Endometrial microvascular endothelial cells (primary cell): ENCODE measurements around the gene SPATS2. TPM values are rescaled to one million over a fixed set of nuclear protein-coding genes. Genes with fewer than 3 reads are reported as not detected.

Experiments
- in situ Hi-C: cut with HindIII; loops from 2 replicates; pipeline ENCODE4 v1.10.0; 2017; ENCODE audit warnings: low sequenced_read_pairs, low pct_unique_long_range_greater_than_20kb; ENCODE audit errors: inconsistent ontology term
- total RNA-seq: library from RNA; depleted of rRNA; stranded (reverse); fragments of >200 nt; gene quantifications from one replicate; pipeline ENCODE4 v1.2.3, GENCODE V29; 2015; ENCODE audit errors: inconsistent ontology term

SPATS2 gene
- total RNA-seq, 1 donor from 2014 or later = 65.6 TPM

DNA sequence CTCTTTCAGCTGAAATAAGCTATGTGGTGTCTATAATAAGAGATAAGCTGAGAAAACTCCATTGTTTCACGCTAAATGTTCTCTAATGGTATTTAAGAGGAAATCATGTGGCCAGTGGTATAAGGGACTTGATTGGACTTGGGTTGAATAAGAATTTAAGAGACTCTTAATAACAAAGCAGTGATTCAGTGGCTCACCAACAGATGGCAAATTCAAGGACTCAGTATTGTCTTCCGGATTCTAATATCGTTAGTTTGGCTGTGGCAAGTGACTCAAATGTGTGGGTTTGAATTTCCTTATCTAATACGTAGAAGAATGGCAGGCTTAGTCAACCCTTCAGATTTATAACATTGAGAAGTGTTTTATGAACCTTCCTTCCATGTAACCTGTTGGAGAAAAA is 122.5 kb downstream of the SPATS2 start:
- in situ Hi-C loops = no loop called here

DNA sequence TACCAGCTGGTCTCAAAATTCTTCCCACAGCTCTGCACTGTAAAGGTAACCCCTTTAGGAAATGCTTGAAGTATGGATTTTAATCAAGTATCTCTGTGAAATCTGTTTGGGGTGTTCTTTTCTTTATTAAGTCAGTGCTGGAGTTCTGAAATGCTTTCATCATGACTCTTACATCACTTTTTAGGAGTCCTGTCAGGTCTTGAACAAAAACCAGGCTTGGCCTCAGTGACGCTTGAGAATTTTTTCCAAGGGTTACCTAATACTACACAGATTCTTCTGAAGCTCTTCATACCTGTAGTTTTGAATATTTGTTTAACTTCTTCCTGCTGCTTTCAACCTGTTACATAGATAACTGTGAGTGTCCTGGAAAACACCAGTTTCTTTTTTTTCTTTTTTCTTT is 124.6 kb downstream of the SPATS2 start:
- in situ Hi-C loops = no loop called here

DNA sequence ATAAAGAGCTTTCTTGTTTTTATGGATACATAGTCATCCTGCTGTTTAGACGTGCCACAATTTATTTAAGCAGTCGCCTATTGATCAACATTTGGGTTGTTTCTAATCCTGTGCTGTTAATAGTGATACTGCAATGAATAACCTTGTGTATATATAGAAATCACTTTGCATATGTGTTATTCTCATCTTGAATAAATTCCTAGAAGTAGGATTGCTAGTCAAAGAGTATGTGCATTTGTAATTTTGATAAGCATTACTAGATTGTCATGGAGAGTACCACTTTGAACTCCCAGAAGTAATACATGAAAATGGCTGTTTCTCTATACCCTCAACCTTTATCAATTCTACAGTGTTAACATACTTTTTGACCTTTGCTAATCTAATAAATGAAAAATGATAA is 126.6 kb downstream of the SPATS2 start:
- in situ Hi-C loops = no loop called here

DNA sequence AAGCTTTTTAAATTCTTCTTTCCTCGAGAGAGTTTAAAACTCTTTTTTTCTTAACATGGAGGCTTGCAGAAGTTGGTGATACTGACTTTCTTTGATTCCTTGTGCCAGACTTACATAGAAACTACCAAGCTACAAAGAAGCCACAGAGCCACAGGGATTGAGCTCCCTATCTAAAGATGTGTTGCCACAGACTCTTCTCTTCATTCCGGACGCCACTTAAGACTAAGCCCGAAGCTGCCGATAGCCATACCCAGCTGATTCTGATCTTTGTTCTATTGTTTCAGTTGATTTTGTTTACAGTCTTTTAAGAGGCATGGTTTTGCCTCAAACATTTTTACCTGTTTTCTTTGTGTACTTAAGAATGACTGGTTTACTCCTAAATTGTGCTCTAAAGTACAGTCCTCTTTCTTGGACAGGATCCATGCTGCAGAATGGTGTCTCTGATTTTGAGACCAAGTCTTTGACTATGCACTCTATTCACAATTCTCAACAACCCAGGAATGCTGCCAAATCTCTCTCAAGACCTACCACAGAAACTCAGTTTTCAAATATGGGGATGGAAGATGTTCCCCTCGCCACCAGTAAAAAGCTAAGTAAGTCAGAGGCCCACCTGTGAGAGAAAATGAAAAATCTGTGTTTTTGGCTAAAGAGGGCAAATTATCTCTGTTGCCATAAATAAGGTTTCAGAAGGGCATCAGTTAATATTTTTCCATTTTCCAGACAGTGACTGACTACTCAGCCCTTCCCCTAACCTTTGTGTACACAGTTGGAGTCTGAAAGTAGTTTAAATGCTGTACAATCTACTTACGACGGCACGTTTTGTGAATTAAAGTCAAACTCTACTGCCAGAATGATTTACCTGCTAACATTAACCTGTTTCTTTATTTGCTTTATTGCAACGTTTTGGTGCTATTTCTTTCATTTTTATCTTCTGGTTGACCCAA is 129.4 kb downstream of the SPATS2 start:
- in situ Hi-C loops = no loop called here

DNA sequence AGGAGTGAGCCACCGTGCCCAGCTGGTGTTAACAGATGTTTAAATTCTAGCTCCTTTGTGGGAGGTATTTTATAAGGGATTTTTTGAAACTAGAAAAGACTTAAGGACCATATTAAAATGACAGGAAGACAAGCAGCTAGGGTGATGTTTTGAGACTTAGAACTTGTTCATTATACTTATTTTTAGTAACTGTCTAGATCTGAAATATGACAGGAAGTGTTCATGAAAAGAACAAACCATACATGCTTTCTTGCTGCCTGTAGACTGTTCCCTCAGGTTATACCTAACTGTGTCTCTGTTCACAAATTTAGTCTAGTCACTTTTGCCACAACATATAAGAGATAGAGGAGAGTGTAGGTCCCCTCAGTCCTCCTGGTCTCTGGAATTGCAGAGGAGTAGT is 134.6 kb downstream of the SPATS2 start:
- in situ Hi-C loops = no loop called here

DNA sequence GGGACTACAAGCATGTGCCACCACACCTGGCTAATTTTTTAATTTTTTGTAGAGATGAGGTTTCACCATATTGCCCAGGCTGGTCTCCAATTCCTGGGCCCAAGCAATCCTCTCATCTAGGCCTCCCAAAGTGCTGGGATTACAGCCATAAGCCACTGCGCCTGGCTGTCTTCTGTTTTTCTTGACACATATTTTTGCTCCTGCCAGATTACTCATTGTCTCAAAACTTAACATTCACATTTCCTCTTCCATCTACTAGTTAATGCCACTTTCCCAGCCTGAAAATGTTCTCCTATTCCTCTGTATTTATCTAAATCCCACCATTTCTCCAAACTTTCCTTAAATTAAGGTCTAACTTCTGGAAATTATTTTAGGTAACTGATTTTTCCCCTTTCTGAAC is 135.3 kb downstream of the SPATS2 start:
- in situ Hi-C loops = no loop called here

DNA sequence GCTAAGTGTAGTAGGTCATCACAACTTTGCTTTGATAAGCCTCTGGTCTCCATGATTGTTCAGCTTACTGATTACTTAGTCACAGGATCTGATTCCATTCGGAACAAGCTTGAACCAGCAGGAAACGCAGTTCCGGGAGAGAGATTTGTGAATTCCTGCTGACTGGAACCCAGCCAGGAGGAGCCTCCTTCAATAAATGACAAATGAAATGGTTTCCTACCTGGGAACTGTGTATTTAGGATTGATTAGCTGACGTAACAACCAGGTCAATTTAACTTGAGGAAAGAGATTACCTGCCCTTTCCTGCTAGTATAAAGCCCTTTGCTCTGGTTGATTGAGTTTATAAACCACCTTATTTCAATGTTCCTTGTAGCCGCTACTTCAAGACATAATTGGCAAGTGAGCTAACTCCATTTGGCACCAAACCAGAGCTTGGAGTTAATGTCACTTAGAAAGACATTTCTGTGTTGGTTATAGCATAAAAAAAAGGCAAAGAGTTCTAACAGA is 136.5 kb downstream of the SPATS2 start:
- in situ Hi-C loops = no loop called here

DNA sequence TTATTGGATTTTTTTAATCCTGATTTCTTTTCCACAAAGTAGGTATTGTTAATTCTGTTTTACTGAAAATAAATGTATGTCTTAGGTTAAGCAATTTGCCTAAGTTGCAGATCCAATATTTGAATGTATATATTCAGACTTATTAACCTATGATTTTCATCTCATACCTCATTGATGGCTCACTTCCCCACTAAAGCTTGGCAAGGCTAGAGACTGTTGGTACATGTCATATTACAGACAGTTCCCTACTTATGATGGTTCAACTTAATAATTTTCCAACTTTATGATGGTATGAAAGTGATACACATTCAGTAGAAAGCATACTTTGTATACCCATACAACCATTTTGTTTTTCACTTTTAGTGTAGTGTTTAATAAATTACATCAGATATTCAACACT is 138.4 kb downstream of the SPATS2 start:
- in situ Hi-C loops = no loop called here

DNA sequence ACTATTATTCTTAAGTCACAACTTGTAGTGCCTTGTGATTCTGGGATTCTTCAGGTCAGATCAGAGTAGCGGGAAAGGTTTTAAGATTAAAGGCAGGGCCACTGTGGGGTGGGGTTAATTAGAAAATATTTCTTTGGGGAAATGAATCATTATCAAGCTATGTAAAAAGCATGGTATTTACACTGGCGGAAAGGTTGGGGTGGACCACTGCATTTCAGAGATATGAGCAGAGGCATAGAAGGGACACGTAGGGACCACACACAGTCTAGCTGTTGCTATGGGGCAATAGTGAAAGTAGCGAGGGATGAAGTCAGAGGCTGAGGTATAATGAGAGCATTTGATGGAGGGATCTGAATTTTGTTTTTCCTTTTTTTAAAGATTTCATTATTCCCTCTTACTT is 139.9 kb downstream of the SPATS2 start:
- in situ Hi-C loops = no loop called here

DNA sequence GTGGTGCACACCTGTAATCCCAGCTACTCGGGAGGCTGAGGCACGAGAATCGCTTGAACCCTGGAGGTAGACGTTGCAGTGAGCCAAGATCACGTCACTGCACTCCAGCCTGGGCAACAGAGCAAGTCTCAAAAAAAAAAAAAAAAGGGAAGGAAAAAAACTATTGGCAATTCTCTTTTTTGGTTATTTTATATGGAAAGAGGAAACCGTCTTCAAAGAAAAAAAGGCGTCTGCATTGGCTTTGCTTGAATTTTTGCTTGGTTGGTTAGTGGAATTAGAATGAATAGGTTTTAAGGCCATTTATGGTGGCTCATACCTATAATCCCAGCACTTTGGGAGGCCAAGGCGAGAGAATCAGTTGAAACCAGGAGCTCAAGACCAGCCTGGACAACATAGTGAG is 142.4 kb downstream of the SPATS2 start:
- in situ Hi-C loops = loop anchor here (5.0 kb wide), 1 partner anchor 142 kb away; the partner anchor contains the start of gene SPATS2

DNA sequence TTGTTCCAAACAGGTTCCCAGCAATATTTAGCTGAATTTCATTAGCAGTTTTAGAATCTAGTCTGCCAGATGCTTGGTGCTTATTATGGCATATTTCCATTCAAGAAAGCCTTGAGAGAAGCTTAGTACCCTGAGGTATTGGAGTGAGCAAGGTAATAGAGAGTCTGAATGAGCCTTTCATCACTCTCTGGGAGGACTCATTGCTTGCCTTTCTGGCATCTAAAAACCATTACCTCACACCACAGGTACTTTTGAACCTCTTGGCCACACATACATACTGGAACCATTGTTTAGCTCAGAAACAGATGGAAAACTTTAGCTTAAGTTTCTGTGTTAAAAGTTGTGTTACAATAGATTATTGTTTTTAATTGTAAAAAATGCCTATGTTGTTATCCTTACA is 144.1 kb downstream of the SPATS2 start:
- in situ Hi-C loops = loop anchor here (5.0 kb wide), 1 partner anchor 144 kb away; the partner anchor contains the start of gene SPATS2

DNA sequence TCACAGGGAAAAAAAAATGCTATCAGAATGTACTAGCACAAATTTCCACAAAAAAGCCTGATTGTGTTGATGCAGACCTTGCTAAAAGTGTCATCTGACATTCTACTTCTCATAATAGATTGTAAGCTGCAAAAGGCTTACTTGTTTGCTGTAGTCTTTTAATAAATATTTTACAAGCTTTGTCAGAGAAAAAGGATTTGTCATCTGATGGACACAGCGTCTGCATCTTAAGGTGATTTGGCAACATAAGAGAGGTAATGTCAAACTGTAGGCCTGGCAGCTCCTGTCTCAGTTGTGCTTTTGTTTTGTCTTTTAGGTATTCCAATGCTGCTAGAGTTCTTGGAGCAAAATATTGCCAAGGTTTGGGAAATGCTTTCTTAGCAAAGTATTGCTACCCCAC is 145.3 kb downstream of the SPATS2 start:
- in situ Hi-C loops = loop anchor here (5.0 kb wide), 1 partner anchor 145 kb away; the partner anchor contains the start of gene SPATS2

DNA sequence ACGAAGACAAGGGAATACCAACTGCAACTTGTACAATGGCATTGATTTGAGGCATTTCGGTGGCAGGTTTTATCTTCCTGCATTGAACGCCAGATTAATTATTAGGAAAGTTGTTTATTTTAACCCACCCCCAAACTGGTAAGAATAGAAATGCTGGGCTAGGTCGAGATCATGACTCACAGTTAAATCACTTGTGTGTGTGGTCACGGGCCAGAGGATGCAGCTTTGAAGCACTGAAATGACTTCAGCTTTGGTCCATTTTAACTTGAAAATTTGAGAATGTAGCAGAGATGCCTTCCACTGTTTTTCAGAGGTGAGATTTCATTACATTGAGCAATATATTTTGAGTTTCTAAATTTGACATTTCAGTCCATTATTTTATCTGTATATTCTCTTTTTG is 148.0 kb downstream of the SPATS2 start:
- in situ Hi-C loops = no loop called here

DNA sequence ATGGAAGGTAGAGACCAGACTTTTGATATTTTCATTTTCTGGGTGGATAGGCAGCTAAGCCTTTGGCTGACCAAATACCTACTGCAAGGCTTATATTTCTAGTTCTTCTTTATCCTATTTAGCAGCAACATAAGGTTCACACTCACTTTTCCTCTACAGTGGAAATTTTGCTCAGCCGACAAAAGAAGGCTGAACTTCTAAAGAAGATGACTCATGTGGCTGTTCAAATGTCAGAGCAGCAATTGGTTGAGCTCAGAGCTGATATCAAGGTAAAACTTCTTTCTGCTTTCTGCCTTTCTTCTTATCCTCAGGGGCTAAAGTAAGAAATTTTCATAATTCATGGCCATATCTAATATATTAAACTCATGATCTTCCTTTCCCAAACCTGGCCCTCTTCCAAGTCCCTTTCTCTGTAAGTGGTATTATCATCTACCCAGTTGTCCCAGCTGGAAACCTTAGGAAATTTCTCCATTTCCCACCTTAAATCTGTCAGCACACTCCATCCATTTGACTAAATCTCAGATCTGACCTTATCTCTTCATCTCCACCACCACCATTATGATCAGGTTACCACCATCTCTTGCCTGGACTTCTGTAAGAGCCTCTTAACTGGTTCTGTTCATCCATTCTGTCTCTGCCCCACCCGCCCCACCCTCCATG is 151.8 kb downstream of the SPATS2 start:
- in situ Hi-C loops = no loop called here

DNA sequence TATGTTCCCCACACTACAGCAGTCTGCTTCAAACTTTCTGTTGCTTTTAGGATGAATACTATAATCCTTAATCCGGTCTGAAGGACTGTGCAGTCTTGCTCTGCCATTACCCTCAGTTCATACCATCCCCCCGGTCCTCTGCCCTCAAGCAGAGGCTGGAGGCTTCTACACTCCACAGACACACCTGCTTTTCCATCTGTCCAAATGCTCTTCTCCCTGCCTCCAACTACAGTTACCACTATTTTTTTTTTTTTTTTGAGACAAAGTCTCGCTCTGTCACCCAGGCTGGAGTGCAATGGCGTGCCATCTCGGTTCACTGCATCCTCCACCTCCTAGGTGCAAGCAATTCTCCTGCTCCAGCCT is 152.3 kb downstream of the SPATS2 start:
- in situ Hi-C loops = no loop called here

DNA sequence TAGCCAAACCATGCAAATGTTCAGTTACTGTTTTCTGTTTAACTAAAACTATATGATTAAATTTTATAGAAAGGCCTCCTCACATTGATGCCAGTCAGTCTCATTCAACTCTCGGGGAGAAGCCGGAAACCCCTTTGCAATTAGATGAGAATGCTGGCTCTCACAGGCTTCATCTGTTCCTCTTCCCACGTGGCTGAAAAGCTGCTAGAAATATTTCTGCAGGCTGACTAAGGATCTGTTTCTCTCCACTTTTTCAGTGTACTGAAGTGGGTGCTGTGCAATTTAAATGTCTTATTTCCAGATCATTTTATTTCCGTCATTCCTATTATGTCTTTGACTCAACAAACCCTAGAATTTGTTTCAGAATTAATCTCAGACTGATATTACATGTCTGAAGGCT is 154.1 kb downstream of the SPATS2 start:
- in situ Hi-C loops = no loop called here

DNA sequence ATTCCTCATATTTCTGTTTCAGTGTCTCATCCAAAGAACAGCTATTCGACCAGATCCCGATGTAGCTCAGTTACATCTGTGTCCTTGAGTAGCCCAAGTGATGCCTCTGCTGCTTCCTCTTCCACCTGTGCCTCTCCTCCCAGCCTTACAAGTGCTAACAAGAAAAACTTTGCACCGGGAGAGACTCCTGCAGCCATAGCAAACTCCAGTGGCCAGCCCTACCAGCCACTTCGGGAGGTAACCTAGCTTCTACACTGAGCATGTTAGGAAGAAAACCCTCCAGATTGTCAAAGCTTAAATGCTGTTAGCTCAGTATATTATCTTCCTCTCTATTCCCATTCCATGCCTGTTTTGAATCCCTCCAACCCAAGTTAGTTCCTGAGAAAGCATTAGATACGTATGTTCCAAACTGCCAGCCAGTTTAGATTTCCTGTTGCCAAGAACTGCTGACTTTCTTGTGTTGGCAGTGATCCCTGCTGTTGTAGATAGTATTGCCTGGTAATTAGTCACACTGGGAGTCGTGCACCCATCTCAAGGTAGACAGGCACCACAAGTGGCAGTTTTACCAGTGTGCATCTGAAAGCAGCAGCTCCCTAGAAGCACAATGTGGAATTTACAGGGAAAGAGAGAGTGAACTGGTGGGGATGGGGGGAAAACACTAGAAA is 157.5 kb downstream of the SPATS2 start:
- in situ Hi-C loops = no loop called here

DNA sequence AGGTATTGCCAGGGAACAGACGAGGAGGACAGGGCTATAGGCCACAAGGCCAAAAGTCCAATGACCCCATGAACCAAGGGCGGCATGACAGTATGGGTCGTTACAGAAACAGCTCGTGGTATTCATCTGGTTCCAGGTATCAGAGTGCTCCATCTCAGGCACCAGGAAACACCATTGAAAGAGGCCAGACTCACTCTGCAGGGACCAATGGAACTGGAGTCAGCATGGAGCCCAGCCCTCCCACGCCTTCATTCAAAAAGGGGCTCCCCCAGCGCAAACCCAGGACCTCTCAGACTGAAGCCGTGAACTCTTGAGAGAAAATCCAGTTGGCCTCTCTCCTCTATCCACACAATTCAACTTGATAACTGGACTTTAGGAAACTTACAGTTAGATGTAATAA is 158.7 kb downstream of the SPATS2 start:
- in situ Hi-C loops = no loop called here

DNA sequence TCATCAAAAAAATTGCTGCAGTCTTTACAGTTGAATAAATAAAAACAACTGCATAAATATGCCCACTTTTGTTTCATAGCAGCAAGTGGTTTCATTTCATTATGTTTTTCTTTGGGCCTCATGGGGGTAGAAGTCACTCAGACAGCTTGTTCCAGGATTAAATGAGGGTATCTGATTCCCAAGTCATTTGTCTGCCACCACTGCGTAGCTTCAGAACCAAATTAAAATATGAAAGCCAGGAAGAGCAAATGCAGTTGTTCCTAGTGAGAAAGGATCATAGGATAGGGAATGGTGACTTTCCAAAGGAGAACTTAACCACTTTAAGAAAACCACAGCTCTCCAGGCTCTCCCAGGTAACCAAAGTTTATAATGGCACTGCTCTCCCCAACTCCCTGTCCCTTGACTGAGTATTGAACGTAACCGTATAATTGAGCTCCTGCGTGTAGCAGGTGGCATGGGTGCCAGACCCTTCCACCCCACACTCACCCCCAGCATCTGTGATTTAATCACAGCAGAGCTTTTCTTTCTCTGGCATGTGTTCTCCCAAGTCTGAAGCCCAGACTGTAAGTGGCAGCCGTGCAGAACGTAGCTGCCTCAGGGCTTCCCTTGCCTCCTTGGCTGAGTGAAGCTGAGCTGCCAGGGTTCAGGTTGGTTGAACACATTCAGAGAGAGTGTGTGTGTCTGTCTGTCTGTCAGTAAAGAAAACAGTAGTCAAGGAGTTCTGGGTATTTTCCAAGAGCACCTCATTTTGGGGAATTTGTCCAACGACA is 160.3 kb downstream of the SPATS2 start:
- in situ Hi-C loops = no loop called here
